Caco-2 (cell line): ENCODE data around the gene KIF5B. TPM values are rescaled to one million over a fixed set of nuclear protein-coding genes. Genes with fewer than 3 reads are reported as not detected.

Source experiments
- BruUV-seq: library from RNA; stranded (reverse); fragments of 400-500 nt; replicated peaks from 2 replicates; lab custom pipeline; 2021; lab: Mats Ljungman, UMichigan
- CTCF ChIA-PET: fragments of 300-600 bp; sonication (Branson Sonifier 250); formaldehyde crosslinking; loops from one replicate; lab custom pipeline; 2022; ENCODE audit warnings: antibody characterized with exemption; lab: Charles Lee
- POLR2A ChIA-PET: fragments of 300-600 bp; sonication (Branson Sonifier 250); formaldehyde crosslinking; loops from one replicate; lab custom pipeline; 2022; ENCODE audit warnings: antibody characterized with exemption; lab: Charles Lee
- DNase-seq, 2 experiments: peaks; one replicate each; pipeline versions ENCODE4 v3.0.0 to v3.0.0-alpha.2; 2020 to 2022
- H3K27me3 ChIP-seq: replicated peaks from 2 replicates; pipeline ENCODE4 v1.6.0; 2011; ENCODE audit warnings: low read length; ENCODE audit not compliant: control insufficient read depth, insufficient read depth
- H3K36me3 ChIP-seq: 2 replicates; pipeline ENCODE4 v1.5.1; 2011; ENCODE audit warnings: low read length; ENCODE audit not compliant: control insufficient read depth, insufficient read depth
- H3K4me1 ChIP-seq: fragments of 250-450 bp; sonication (Bioruptor Pico); 2 replicates; pipeline ENCODE4 v1.5.1; 2020; ENCODE audit warnings: mild to moderate bottlenecking
- H3K4me3 ChIP-seq: 2 replicates; pipeline ENCODE4 v1.5.1; 2011; ENCODE audit warnings: low read depth, mild to moderate bottlenecking, control low read depth, low read length
- H3K9me3 ChIP-seq: fragments of 250-450 bp; sonication (Bioruptor Pico); 2 replicates; pipeline ENCODE4 v1.5.1; 2020; ENCODE audit warnings: mild to moderate bottlenecking, moderate library complexity
- H3K27ac Mint-ChIP-seq: one replicate; pipeline ENCODE4 v1.8.0; 2022; ENCODE audit warnings: mixed read lengths; ENCODE audit not compliant: unreplicated experiment
- H3K27me3 Mint-ChIP-seq: one replicate; pipeline ENCODE4 v1.8.0; 2022; ENCODE audit warnings: mixed read lengths; ENCODE audit not compliant: insufficient read depth, unreplicated experiment
- H3K36me3 Mint-ChIP-seq: one replicate; pipeline ENCODE4 v1.8.0; 2022; ENCODE audit warnings: mild to moderate bottlenecking, mixed read lengths; ENCODE audit not compliant: insufficient read depth, unreplicated experiment
- H3K4me1 Mint-ChIP-seq: one replicate; pipeline ENCODE4 v1.8.0; 2022; ENCODE audit warnings: low read depth, mixed read lengths; ENCODE audit not compliant: unreplicated experiment
- H3K4me3 Mint-ChIP-seq: one replicate; pipeline ENCODE4 v1.8.0; 2022; ENCODE audit warnings: mild to moderate bottlenecking, moderate library complexity, mixed read lengths; ENCODE audit not compliant: unreplicated experiment
- H3K9me3 Mint-ChIP-seq: one replicate; pipeline ENCODE4 v1.8.0; 2022; ENCODE audit warnings: mixed read lengths; ENCODE audit not compliant: unreplicated experiment
- intact Hi-C: fragments of 100-400 bp; cut with micrococcal nuclease; formaldehyde crosslinking; loops from one replicate; pipeline ENCODE4 v1.10.0; 2022; ENCODE audit not compliant: unreplicated experiment
- total RNA-seq: library from RNA; stranded (reverse); gene quantifications from 2 replicates; pipeline ENCODE4 v1.2.3, GENCODE V29; 2022
- TF ChIP-seq, protein P1 (sequence below), 2 experiments: fragments of 200-600 bp in 1 of 2; IDR thresholded peaks; 1 replicate in 1 of 2; 2 replicates in 1 of 2; pipeline versions ENCODE4 v1.5.1 to v1.8.0; 2011 to 2022; ENCODE audit warnings: antibody characterized with exemption in 1 of 2, control low read depth in 1 of 2, inconsistent platforms in 1 of 2, low read depth in 1 of 2, low read length in 1 of 2, mild to moderate bottlenecking in 1 of 2, moderate library complexity in 1 of 2; ENCODE audit not compliant: insufficient read depth in 1 of 2, severe bottlenecking in 1 of 2, unreplicated experiment in 1 of 2

Gene KIF5B
- total RNA-seq, 1 experiment from 2014 or later, result 183 TPM

DNA sequence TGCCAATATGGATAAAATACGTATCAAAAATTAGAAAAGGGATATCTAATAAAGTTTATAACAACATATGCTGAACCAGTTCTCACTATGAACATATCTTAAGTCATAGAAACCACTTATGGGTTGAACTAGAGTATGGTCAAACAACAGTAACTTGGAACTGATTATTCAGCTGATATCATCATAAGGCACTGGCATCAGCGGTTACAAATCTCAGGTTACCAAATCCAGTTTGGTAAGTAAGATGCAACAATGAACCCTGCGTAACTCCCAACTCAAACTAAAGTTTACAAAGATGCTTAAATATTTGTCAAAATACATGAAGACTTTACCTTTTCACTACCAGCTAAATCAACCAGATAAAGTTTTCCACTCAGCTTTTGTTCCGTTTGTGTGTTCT, 19.3 kb downstream of the KIF5B start:
- Mint-ChIP-seq H3K36me3 (peaks cover 88% of the 10 kb centered on the region), H3K4me1 (peaks cover 7% of the 10 kb centered on the region), H3K27ac (no peak overlapping the region), H3K9me3 (no peaks in the 10 kb centered on the region), H3K27me3 (no peaks in the 10 kb centered on the region), H3K4me3 (no peak overlapping the region)
- no peak for DNase-seq
- intact Hi-C loops, result no loop called here
- TF ChIP-seq, protein P1, sequence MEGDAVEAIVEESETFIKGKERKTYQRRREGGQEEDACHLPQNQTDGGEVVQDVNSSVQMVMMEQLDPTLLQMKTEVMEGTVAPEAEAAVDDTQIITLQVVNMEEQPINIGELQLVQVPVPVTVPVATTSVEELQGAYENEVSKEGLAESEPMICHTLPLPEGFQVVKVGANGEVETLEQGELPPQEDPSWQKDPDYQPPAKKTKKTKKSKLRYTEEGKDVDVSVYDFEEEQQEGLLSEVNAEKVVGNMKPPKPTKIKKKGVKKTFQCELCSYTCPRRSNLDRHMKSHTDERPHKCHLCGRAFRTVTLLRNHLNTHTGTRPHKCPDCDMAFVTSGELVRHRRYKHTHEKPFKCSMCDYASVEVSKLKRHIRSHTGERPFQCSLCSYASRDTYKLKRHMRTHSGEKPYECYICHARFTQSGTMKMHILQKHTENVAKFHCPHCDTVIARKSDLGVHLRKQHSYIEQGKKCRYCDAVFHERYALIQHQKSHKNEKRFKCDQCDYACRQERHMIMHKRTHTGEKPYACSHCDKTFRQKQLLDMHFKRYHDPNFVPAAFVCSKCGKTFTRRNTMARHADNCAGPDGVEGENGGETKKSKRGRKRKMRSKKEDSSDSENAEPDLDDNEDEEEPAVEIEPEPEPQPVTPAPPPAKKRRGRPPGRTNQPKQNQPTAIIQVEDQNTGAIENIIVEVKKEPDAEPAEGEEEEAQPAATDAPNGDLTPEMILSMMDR (IDR thresholded peaks at IDR 0.05; ENCODE audit: insufficient read depth in 1 of 2, low read depth in 1 of 2, low read length in 1 of 2, severe bottlenecking in 1 of 2, unreplicated experiment in 1 of 2), result no peak
- Histone ChIP-seq H3K27me3 (no peaks in the 10 kb centered on the region), H3K4me3 (no peak overlapping the region), H3K9me3 (no peaks in the 10 kb centered on the region), H3K4me1 (peaks cover 6% of the 10 kb centered on the region; the same call in 1 of the 2 replicates), H3K36me3 (peaks cover 7% of the 10 kb centered on the region)
- BruUV-seq, result no TSS peak
- CTCF ChIA-PET, result no interaction called here
- POLR2A ChIA-PET, result no interaction called here

DNA sequence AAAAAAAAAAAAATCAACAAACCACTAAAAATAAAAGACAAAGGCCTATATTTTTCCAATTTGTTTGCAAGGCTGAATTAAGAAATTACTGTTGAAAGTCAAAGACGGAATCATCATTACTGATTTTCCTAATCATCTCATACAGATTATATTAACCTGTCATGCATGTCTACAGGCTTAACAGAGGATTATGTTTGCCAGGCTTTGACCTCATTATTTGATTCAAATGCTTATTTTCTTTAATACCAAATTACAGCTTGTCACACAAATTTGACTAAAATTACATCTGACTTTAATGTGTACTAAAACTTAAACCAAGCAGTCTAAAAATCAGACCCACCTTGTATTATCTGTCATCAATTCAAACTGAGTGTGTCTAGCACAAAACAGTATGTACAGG, 21.2 kb downstream of the KIF5B start:
- no peak for DNase-seq
- Histone ChIP-seq H3K4me3 (no peak overlapping the region), H3K9me3 (no peaks in the 10 kb centered on the region), H3K36me3 (peaks cover 7% of the 10 kb centered on the region), H3K27me3 (no peaks in the 10 kb centered on the region), H3K4me1 (peaks cover 6% of the 10 kb centered on the region; the same call in 1 of the 2 replicates)
- H3K27ac Mint-ChIP-seq, result no peak overlapping the region
- H3K4me3 Mint-ChIP-seq, result no peak overlapping the region
- POLR2A ChIA-PET, result no interaction called here
- CTCF ChIA-PET, result no interaction called here
- no peaks in the 10 kb centered on the region for H3K4me1 Mint-ChIP-seq
- intact Hi-C loops, result no loop called here
- TF ChIP-seq, protein P1 (IDR thresholded peaks at IDR 0.05; ENCODE audit: insufficient read depth in 1 of 2, low read depth in 1 of 2, low read length in 1 of 2, severe bottlenecking in 1 of 2, unreplicated experiment in 1 of 2), result no peak
- H3K9me3 Mint-ChIP-seq, result no peaks in the 10 kb centered on the region
- no peaks in the 10 kb centered on the region for H3K27me3 Mint-ChIP-seq
- no TSS peak for BruUV-seq
- H3K36me3 Mint-ChIP-seq, result peaks cover 89% of the 10 kb centered on the region

DNA sequence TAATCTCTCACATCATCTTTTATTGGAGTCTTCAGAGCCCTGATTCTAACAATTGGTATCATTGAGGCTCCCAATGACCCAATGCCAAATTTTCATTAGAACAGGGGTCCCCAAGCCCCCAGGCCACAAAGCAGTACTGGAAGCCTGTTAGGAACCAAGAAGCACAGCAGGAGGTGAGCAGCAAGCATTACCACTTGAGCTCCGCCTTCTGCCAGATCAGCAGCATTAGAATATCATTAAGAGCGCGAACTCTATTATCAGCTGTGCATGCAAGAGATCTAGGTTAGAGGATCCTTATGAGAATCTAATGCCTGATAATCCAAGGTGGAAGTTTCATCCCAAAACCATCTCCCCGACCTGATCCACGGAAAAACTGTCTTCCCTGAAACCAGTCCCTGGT, 23.1 kb downstream of the KIF5B start:
- Histone ChIP-seq H3K4me3 (no peak overlapping the region), H3K27me3 (no peaks in the 10 kb centered on the region), H3K9me3 (no peaks in the 10 kb centered on the region), H3K36me3 (peaks cover 7% of the 10 kb centered on the region), H3K4me1 (no peaks in the 10 kb centered on the region)
- ChIA-PET POLR2A (no interaction called here), CTCF (no interaction called here)
- no peaks in the 10 kb centered on the region for H3K4me1 Mint-ChIP-seq
- TF ChIP-seq, protein P1 (IDR thresholded peaks at IDR 0.05; ENCODE audit: insufficient read depth in 1 of 2, low read depth in 1 of 2, low read length in 1 of 2, severe bottlenecking in 1 of 2, unreplicated experiment in 1 of 2), result no peak
- H3K9me3 Mint-ChIP-seq, result no peaks in the 10 kb centered on the region
- H3K4me3 Mint-ChIP-seq, result no peak overlapping the region
- no peaks in the 10 kb centered on the region for H3K27me3 Mint-ChIP-seq
- no peak for DNase-seq
- peaks cover 97% of the 10 kb centered on the region for H3K36me3 Mint-ChIP-seq
- no TSS peak for BruUV-seq
- H3K27ac Mint-ChIP-seq, result no peak overlapping the region
- intact Hi-C loops, result no loop called here
